IMR-90 (cell line): ENCODE data around the gene ZKSCAN7. TPM values are rescaled to one million over a fixed set of nuclear protein-coding genes. Genes with fewer than 3 reads are reported as not detected.

Experiments used
- ATAC-seq: fragments of 200-7000 bp; cut with Tn5 transposase; 2 replicates; pipeline ENCODE4 v1.9.1; 2020; ENCODE audit warnings: low read depth, mild to moderate bottlenecking, moderate library complexity
- BruUV-seq: library from RNA; stranded (reverse); fragments of 400-500 nt; replicated peaks from 2 replicates; lab custom pipeline; 2021; lab: Mats Ljungman, UMichigan
- CTCF ChIA-PET: fragments of 300-600 bp; formaldehyde crosslinking; extraction: SDS; loops from one replicate; lab custom pipeline; 2021; ENCODE audit warnings: antibody characterized with exemption; lab: Yijun Ruan, JAX
- POLR2A ChIA-PET: fragments of 300-600 bp; sonication (Branson Sonifier 250); formaldehyde crosslinking; loops from one replicate; lab custom pipeline; 2022; ENCODE audit warnings: antibody characterized with exemption; ENCODE audit not compliant: unreplicated experiment; lab: Charles Lee
- DNase-seq: peaks from one replicate; pipeline ENCODE4 v3.0.0; 2013
- H2AFZ ChIP-seq: replicated peaks from 2 replicates; pipeline ENCODE3; 2013; ENCODE audit warnings: low read length, mild to moderate bottlenecking; ENCODE audit not compliant: poor library complexity
- H2AK5ac ChIP-seq: 2 replicates; pipeline ENCODE4 v1.6.1; 2013; ENCODE audit warnings: low read depth, low read length, inconsistent platforms
- H2AK9ac ChIP-seq: replicated peaks from 2 replicates; pipeline ENCODE3; 2013; ENCODE audit warnings: mild to moderate bottlenecking, low read depth, low read length, moderate library complexity; ENCODE audit not compliant: poor library complexity
- H2BK120ac ChIP-seq: 2 replicates; pipeline ENCODE4 v1.6.1; 2013; ENCODE audit warnings: low read depth, low read length, inconsistent platforms
- H2BK15ac ChIP-seq: 3 replicates; pipeline ENCODE4 v1.6.1; 2013; ENCODE audit warnings: low read depth, low read length, inconsistent platforms
- H2BK20ac ChIP-seq: 2 replicates; pipeline ENCODE4 v1.6.1; 2013; ENCODE audit warnings: low read depth, mild to moderate bottlenecking, inconsistent platforms, low read length, moderate library complexity
- H2BK5ac ChIP-seq: 2 replicates; pipeline ENCODE4 v1.6.1; 2013; ENCODE audit warnings: mild to moderate bottlenecking, low read depth, low read length, inconsistent platforms; ENCODE audit not compliant: poor library complexity, severe bottlenecking
- H3K14ac ChIP-seq: replicated peaks from 2 replicates; pipeline ENCODE4 v1.6.1; 2013; ENCODE audit warnings: low read depth, low read length, inconsistent platforms
- H3K18ac ChIP-seq: 2 replicates; pipeline ENCODE4 v1.6.1; 2013; ENCODE audit warnings: low read depth, low read length, control low read depth
- H3K23ac ChIP-seq: 2 replicates; pipeline ENCODE4 v1.6.1; 2013; ENCODE audit warnings: low read depth, low read length, inconsistent platforms
- H3K27ac ChIP-seq: 2 replicates; pipeline ENCODE4 v1.5.1; 2013; ENCODE audit warnings: mild to moderate bottlenecking, control low read depth, low read length; ENCODE audit not compliant: insufficient read depth
- H3K27me3 ChIP-seq: 2 replicates; pipeline ENCODE4 v1.6.1; 2013; ENCODE audit warnings: low read length; ENCODE audit not compliant: control insufficient read depth, insufficient read depth
- H3K36me3 ChIP-seq: 2 replicates; pipeline ENCODE4 v1.6.1; 2013; ENCODE audit warnings: low read length, mixed read lengths; ENCODE audit not compliant: control insufficient read depth, insufficient read depth
- H3K4ac ChIP-seq: 2 replicates; pipeline ENCODE4 v1.6.1; 2013; ENCODE audit warnings: low read depth, low read length, inconsistent platforms
- H3K4me1 ChIP-seq: 2 replicates; pipeline ENCODE4 v1.6.1; 2013; ENCODE audit warnings: low read length, mixed read lengths; ENCODE audit not compliant: control insufficient read depth, insufficient read depth
- H3K4me2 ChIP-seq: 2 replicates; pipeline ENCODE4 v1.6.1; 2013; ENCODE audit warnings: low read depth, mild to moderate bottlenecking, control low read depth, low read length, moderate library complexity
- H3K4me3 ChIP-seq: 2 replicates; pipeline ENCODE4 v1.5.1; 2013; ENCODE audit warnings: low read depth, mild to moderate bottlenecking, control low read depth, low read length, moderate library complexity; ENCODE audit not compliant: insufficient read depth
- H3K56ac ChIP-seq: 2 replicates; pipeline ENCODE4 v1.6.1; 2013; ENCODE audit warnings: low read length, inconsistent platforms; ENCODE audit not compliant: insufficient read depth; ENCODE audit errors: extremely low read depth
- H3K79me1 ChIP-seq, 2 experiments: 2 replicates each; pipeline ENCODE4 v1.6.1; 2013; ENCODE audit warnings: low read length in 2 of 2, inconsistent platforms in 1 of 2, low read depth in 1 of 2
- H3K9ac ChIP-seq: 2 replicates; pipeline ENCODE4 v1.6.1; 2013; ENCODE audit warnings: low read depth, low read length, control low read depth
- H3K9me1 ChIP-seq: 2 replicates; pipeline ENCODE4 v1.6.1; 2013; ENCODE audit warnings: low read length, inconsistent platforms; ENCODE audit not compliant: insufficient read depth
- H3K9me3 ChIP-seq: 2 replicates; pipeline ENCODE4 v1.6.1; 2013; ENCODE audit warnings: low read length; ENCODE audit not compliant: control insufficient read depth, insufficient read depth
- H4K20me1 ChIP-seq: 2 replicates; pipeline ENCODE4 v1.6.1; 2013; ENCODE audit warnings: low read length, inconsistent platforms; ENCODE audit not compliant: insufficient read depth
- H4K5ac ChIP-seq: 2 replicates; pipeline ENCODE4 v1.6.1; 2013; ENCODE audit warnings: mild to moderate bottlenecking, low read depth, low read length, control low read depth
- H4K8ac ChIP-seq, 2 experiments: 2 replicates each; pipeline ENCODE4 v1.6.1; 2013; ENCODE audit warnings: low read depth in 2 of 2, low read length in 2 of 2, control low read depth in 1 of 2, inconsistent platforms in 1 of 2
- H4K91ac ChIP-seq: 2 replicates; pipeline ENCODE4 v1.6.1; 2013; ENCODE audit warnings: low read depth, low read length, inconsistent platforms; ENCODE audit not compliant: insufficient read depth
- BHLHE40 ChIP-seq: fragments of 150-350 bp; IDR thresholded peaks from 2 replicates; pipeline ENCODE4 v1.6.1; 2016; ENCODE audit warnings: mild to moderate bottlenecking, low read depth, low read length
- CEBPB ChIP-seq: IDR thresholded peaks from 2 replicates; pipeline ENCODE4 v1.6.1; 2012; ENCODE audit warnings: low read depth, low read length, improper control_type of control experiment
- CHD1 ChIP-seq: IDR thresholded peaks from 2 replicates; pipeline ENCODE4 v1.6.1; 2012; ENCODE audit warnings: low read depth, low read length, improper control_type of control experiment
- CTCF ChIP-seq: conservative IDR thresholded peaks from 2 replicates; pipeline ENCODE4 v1.5.1; 2012; ENCODE audit warnings: mild to moderate bottlenecking, low read depth, low read length, improper control_type of control experiment
- ELK1 ChIP-seq: fragments of 150-350 bp; IDR thresholded peaks from 2 replicates; pipeline ENCODE4 v1.6.1; 2016; ENCODE audit warnings: low read depth, mild to moderate bottlenecking, low read length, moderate library complexity, borderline replicate concordance
- FOS ChIP-seq: fragments of 150-350 bp; IDR thresholded peaks from 2 replicates; pipeline ENCODE4 v1.6.1; 2016; ENCODE audit warnings: low read depth, low read length
- MAFK ChIP-seq: IDR thresholded peaks from 2 replicates; pipeline ENCODE4 v1.6.1; 2012; ENCODE audit warnings: low read depth, low read length, improper control_type of control experiment
- MAZ ChIP-seq: IDR thresholded peaks from 2 replicates; pipeline ENCODE4 v1.6.1; 2012; ENCODE audit warnings: low read depth, mild to moderate bottlenecking, low read length, improper control_type of control experiment, moderate library complexity, borderline replicate concordance
- MXI1 ChIP-seq: IDR thresholded peaks from 2 replicates; pipeline ENCODE4 v1.6.1; 2012; ENCODE audit warnings: low read depth, mild to moderate bottlenecking, low read length, moderate library complexity, borderline replicate concordance
- NFE2L2 ChIP-seq: fragments of 150-350 bp; IDR thresholded peaks from 2 replicates; pipeline ENCODE4 v1.6.1; 2016; ENCODE audit warnings: low read depth, mild to moderate bottlenecking, low read length
- POLR2A ChIP-seq: IDR thresholded peaks from 2 replicates; pipeline ENCODE4 v1.6.1; 2012; ENCODE audit warnings: mild to moderate bottlenecking, low read depth, low read length
- RAD21 ChIP-seq: IDR thresholded peaks from 2 replicates; pipeline ENCODE4 v1.6.1; 2012; ENCODE audit warnings: low read length, improper control_type of control experiment
- RCOR1 ChIP-seq: IDR thresholded peaks from 2 replicates; pipeline ENCODE4 v1.6.1; 2012; ENCODE audit warnings: mild to moderate bottlenecking, low read length, improper control_type of control experiment; ENCODE audit not compliant: insufficient replicate concordance
- RFX5 ChIP-seq: IDR thresholded peaks from 2 replicates; pipeline ENCODE4 v1.8.0; 2012; ENCODE audit warnings: low read depth, mild to moderate bottlenecking, low read length, moderate library complexity
- SMC3 ChIP-seq: fragments of 150-350 bp; IDR thresholded peaks from 2 replicates; pipeline ENCODE4 v1.6.1; 2016; ENCODE audit warnings: low read depth, mild to moderate bottlenecking, antibody characterized with exemption, low read length, moderate library complexity
- USF2 ChIP-seq: fragments of 150-350 bp; IDR thresholded peaks from 2 replicates; pipeline ENCODE4 v1.6.1; 2017; ENCODE audit warnings: mild to moderate bottlenecking, antibody characterized with exemption, low read length, low read depth
- WGBS, 2 experiments: methylation state at CpG; one replicate each; pipeline versions ENCODE4 v1.1.5 to v1.1.7; 2013; ENCODE audit warnings: missing lambda C conversion rate in 2 of 2; ENCODE audit not compliant: insufficient read length in 1 of 2; ENCODE audit errors: extremely low coverage in 2 of 2; 5-methylcytosine and 5-hydroxymethylcytosine counted together
- dilution Hi-C: fragments of 300-500 bp; cut with HindIII; formaldehyde crosslinking; loops from one replicate; pipeline ENCODE4 v1.14.3; 2018; ENCODE audit warnings: low sequenced_read_pairs; ENCODE audit not compliant: unreplicated experiment
- in situ Hi-C: fragments of 300-500 bp; cut with MboI; formaldehyde crosslinking; loops from 3 replicates; pipeline ENCODE4 v1.14.3; 2019; ENCODE audit warnings: low sequenced_read_pairs, inconsistent platforms, mixed read lengths
- intact Hi-C: fragments of 100-400 bp; cut with micrococcal nuclease; formaldehyde crosslinking; loops from 2 replicates; pipeline ENCODE4 v1.10.0; 2022
- polyA plus RNA-seq, 3 experiments: library from polyadenylated mRNA; depleted of rRNA; stranded (reverse); fragments of >200 nt; gene quantifications; 2 replicates each; pipeline ENCODE4 v1.2.3, GENCODE V29; 2012; ENCODE audit warnings: low replicate concordance in 1 of 3
- total RNA-seq: library from RNA; depleted of rRNA; stranded (reverse); fragments of >200 nt; gene quantifications from 2 replicates; pipeline ENCODE4 v1.2.3, GENCODE V29; 2012

Gene ZKSCAN7
- total and polyA plus RNA-seq, 2 of the 4 experiments (the other 2 are of a cell fraction) = 2.6 to 4.7 TPM

GRCh38 chr3:44596621-44597020 lies 41.6 kb downstream of the ZKSCAN7 start:
- WGBS, 2 experiments = no CpG with 5 or more reads among the region's 1 CpG

More at GRCh38 chr3:44596621-44597020, 41.6 kb downstream of the ZKSCAN7 start:
- no peak overlapping the region for H3K4ac ChIP-seq
- dilution Hi-C loops (no loop called here), intact Hi-C loops (no loop called here), in situ Hi-C loops (no loop called here)
- no peak overlapping the region for H2AFZ ChIP-seq
- ATAC-seq = peak; percentile 29; the same call in 1 of the 2 replicates
- H3K18ac ChIP-seq = no peak overlapping the region
- ChIA-PET POLR2A (no interaction called here), CTCF (no interaction called here)
- H2BK5ac ChIP-seq = no peak overlapping the region
- H2AK5ac ChIP-seq = no peak overlapping the region
- no peak overlapping the region for H3K23ac ChIP-seq
- no peaks in the 10 kb centered on the region for H3K79me1 ChIP-seq
- H3K14ac ChIP-seq = no peak overlapping the region
- no peak overlapping the region for H2AK9ac ChIP-seq
- H3K4me2 ChIP-seq = no peak overlapping the region
- peaks cover 14% of the 10 kb centered on the region for H3K36me3 ChIP-seq
- H4K8ac ChIP-seq = no peak overlapping the region
- H4K5ac ChIP-seq = no peak overlapping the region
- H3K4me3 ChIP-seq = no peak overlapping the region
- no peaks in the 10 kb centered on the region for H4K20me1 ChIP-seq
- peaks cover 19% of the 10 kb centered on the region for H3K9me3 ChIP-seq
- no peaks in the 10 kb centered on the region for H3K9me1 ChIP-seq
- TF ChIP-seq CHD1 (no peak), RFX5 (no peak), BHLHE40 (no peak), USF2 (no peak), POLR2A (no peak), MAZ (no peak), NFE2L2 (no peak), FOS (no peak), MXI1 (no peak), SMC3 (no peak), CEBPB (no peak), RCOR1 (no peak), CTCF (no peak), MAFK (no peak), ELK1 (no peak), RAD21 (no peak)
- H3K56ac ChIP-seq = no peak overlapping the region
- H3K9ac ChIP-seq = no peak overlapping the region
- H4K91ac ChIP-seq = no peak overlapping the region
- H2BK15ac ChIP-seq = no peak overlapping the region
- DNase-seq = peak; percentile 17
- H3K27ac ChIP-seq = no peak overlapping the region
- BruUV-seq = no TSS peak
- no peak overlapping the region for H2BK20ac ChIP-seq
- no peak overlapping the region for H2BK120ac ChIP-seq
- no peaks in the 10 kb centered on the region for H3K4me1 ChIP-seq
- no peaks in the 10 kb centered on the region for H3K27me3 ChIP-seq
